NCI-H2107 treated with DMSO at 0.1 percent for 48 hours (cell line): Measurements from ENCODE around the gene CAPN14.

ENCODE experiments used
- DNase-seq: peaks from one replicate; lab custom pipeline; 2025; ENCODE audit not compliant: unreplicated experiment; lab: John Stamatoyannopoulos, UW

CAPN14 gene

GRCh38 chr2:31217465-31218200, at the start of gene CAPN14:
CAPN14 (minus strand) TSS chr2:31217515; CDS start chr2:31205447, 12,068 bp downstream.
- DNase-seq = no peak

GRCh38 chr2:31266804-31267203, 49.5 kb upstream of the CAPN14 start:
- DNase-seq = no peak

DNA sequence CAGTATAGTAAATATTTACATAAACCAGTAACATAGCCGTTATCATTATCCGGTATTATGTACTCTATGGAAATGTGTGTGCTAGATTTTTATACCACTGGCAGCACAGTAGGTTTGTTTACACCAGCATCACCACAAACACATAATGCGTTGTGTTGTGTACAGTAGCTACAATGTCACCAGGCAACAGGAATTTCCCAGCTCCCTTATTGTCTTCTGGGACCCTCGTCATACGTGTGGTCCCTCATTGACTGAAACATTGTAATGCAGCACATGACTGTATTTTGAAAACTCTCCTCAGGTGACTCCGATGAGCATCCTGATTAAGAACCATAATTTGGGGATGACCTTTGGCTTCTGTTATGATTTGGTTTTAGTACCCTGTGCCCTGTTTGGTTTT, 47.9 kb upstream of the CAPN14 start:
- no peak for DNase-seq

DNA sequence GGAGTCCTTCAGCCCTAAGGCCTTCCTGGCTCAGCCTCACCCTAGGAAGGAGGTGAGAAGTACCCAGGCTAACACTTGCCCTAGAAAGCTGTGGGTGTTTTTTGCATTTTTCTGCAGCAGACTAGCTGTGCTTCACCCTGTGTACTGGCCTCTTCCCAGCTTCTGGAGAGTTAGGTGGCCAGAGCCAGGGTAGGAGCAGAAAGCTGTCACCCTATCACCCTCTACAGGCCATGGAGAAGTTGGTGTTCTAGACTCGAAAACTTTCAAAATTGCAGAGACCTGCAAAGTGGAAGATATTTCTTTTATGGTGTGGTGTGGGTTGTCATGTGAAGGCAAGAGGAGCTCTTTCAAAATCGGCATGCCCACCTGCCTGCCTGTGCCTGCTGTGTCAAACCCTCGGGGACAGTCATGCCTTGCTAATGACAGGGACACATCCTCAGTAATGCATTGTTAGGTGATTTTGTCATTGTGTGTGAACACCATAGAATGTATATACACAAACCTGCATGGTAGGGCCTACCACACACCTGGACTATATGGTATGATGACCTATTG, 46.4 kb upstream of the CAPN14 start:
- DNase-seq = no peak

DNA sequence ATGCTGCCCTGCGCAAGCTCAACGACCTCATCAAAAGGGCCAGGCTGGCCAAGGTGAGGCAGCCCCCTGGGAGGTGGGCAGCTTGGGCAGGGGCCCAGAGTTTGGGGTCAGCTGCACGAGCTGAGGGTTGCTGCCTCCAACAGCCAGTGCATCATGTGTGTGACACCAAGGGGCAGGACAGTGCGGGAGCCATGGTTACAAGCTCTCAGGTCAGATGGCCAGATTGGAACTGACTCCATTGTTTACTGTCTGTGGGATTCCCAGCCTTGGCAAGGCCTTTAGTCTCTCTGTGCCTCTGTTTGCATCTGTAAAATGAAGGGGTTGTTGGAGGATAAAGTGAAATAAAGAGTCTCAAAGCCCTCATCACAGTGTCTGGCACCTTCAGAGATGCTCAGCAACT, 43.6 kb upstream of the CAPN14 start:
- DNase-seq = no peak

DNA sequence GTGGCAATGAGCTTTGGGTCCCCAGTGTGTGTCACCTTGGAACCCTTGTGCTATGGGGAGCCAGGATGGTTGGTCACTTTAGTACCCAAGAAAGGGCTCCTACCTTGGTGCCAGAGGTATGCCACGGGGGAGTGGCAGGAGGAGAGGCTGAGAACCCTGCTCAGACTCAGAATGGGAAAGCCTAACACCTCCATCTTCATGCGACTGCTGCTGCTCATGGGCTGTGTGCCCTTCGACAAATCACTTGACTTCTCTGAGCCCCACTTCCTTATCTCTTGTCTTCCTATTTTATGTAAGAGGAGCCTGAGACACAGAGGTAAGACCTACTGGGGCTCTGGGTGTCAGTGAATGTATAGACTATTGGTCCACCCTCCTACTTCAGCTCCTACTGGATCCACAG, 41.8 kb upstream of the CAPN14 start:
- no peak for DNase-seq

DNA sequence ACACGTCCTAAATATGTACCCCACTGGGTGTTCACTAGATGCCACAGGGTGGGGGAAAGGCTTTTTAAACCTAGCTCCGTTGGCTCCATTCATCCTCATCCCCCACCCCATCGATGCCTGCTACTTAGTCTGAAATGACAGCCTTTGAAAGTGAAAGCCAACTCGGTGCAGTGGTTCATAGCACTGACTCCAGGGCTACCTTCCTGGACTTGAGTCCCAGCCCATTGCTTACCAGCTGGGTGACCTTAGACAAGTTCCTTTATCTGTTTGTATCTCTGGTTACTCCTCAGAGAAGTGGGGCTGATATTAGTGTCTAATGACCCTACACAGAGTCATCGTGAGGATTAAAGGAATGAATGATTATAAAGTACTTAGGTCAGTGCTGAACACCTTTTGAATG, 41.0 kb upstream of the CAPN14 start:
- no peak for DNase-seq

DNA sequence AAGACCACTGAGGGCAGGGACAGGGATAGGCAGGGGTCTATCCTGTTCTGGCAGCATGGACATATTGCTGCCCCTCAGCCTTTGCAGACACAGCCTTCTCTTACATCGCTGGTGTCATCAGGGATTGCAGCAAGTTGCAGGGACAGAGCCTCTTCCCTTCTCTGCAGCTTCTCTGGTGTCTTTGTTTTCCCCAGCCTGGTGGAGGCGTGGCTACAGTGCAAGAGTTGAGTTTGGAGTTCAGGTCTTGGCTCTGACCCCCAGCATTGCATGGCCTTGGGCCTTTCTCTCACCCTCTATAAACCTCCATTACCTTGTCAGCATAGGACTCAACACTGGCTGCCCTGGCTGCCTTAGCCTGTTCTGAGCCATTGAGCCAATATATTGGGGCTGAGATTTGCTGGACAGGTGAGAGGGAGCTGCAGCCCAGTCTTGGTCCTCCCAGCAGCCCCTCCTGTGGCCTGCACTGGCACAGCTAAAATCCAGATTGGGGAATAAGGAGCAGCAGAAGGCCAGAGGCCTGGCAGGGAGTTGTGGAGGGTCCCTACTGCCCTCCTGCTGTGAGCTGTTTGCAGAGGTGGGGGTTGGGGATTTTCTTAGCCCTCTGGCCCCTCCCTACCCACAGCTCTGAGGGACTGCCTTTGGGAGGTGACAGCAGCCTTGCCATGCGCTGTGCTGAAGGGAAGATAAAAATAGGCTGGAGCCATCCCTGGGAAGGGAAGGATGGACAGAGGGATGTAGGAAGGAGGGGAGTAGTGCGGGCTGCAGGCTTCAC, 39.5 kb upstream of the CAPN14 start:
- DNase-seq = no peak

DNA sequence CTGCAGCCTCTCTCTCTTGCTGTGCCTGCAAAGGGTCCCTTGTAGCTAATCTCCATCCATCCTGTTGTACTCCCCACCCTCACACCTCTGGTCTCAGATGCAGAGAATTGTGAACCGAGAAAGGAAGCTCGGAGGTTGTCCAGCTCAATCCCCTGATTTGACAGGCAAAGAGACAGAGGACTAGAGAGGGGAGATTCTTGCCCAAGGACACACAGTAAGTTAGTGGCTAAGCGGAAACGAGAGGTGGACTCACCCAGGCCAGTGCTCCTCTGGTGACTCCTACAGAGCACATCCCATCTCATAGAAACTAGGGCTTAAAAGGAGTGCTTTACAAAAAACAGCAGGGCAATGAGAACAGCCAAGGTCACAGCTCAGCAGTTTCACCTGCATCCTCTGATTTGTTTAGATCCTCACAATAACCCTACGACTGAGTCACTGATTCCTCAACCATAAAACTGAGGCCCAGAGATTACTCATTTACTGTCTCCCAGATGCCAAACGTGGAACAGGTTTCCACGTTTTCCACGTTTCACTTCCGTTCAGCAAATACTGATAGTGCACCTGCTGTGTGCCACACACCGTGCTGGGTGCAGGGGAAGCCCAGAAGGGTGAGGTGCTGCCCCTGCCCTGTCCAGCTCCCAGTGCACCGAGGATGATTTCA, 38.7 kb upstream of the CAPN14 start:
- DNase-seq = no peak

- no peak for DNase-seq
Observed at GRCh38 chr2:31254237-31255203, 37.2 kb upstream of the CAPN14 start.

DNA sequence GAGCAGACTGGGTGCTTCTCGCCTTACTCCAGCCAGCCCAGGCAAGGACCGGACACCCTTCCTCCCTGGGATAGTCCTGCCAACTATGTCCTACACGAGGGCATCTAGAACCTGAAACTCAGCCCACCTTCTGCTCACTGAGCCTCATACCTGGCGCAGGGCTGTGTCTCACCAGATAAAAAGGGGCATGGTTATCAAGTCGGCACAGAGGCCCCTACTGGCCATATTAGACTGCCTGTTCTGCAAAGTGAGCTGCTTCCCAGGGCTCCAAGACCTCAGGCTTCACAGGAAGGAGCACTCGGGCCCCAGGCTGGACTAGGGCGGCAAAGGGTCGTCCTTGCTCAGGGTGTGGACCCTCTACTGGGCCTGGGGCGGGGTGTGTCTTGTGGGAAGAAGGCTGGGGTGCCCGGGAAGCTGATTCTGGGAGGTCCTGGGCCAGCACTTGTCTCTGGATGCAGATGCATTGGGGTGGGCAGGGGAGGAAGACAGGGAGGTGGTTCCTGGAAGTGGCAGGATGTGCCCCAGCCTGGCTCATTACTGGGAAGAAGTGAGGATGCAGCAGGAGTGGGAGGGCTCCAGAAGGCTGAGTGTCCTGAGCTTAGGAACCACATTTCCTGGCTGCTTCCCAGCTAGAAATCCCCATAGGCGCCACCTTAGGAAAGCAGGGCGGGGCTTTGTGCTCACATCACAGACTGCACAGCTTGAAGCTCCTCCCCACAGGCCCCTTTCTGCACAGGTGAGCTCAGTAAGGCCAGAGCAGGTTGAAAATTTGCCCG, 36.2 kb upstream of the CAPN14 start:
- no peak for DNase-seq

- DNase-seq = no peak
Observed at GRCh38 chr2:31251851-31252250, 34.5 kb upstream of the CAPN14 start.

DNA sequence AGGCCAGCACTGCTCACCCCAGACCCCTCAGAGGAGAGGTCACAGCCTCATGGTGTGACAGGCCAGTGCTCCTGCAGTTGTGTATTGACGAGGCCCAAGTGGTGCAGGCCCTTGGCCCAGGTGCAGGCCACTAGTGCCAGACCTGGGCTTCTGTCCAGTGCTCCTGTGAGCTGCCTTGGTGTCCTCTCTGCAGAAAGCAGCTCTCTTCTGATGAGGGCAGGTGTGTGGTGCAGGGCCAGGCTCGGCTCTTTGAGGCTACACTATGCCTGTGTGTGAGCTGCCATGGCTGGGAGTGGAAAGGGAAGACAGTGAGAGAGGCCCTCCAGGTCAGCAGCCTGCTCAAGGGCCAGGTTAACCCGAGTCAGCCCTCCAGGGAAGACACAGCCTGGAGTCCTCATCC, 33.7 kb upstream of the CAPN14 start:
- DNase-seq = no peak

DNA sequence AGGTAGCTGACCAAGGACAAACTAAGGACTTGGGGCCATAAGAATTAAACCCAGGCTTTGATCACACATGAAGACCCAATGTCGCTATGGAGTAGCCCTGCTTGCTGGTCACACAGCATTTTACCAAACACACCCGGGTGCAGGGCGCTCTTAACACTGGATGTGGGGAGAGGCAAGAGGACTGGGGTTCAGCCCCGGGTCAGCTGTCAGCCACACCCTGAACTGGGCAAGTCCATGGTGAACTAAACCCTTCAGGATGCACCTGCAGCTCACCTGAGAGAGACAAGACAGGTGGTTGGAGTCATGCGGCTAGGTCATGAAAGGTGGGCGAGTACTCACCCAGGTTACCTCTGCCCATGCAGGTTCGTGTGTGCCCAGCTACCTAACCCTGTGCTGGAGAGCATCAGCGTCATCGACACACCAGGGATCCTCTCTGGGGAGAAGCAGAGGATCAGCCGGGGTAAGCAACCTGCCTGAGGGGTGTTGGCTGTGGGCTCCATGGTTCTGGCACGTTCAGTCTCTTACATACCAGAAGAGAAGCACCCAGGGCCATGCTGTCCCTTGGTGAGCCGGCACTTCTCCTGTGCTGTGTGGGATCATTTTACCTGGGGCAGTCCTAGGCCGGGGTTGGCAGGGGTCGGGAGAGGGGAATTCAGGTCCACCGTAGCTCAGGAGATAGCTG, 31.8 kb upstream of the CAPN14 start:
- DNase-seq = no peak

DNA sequence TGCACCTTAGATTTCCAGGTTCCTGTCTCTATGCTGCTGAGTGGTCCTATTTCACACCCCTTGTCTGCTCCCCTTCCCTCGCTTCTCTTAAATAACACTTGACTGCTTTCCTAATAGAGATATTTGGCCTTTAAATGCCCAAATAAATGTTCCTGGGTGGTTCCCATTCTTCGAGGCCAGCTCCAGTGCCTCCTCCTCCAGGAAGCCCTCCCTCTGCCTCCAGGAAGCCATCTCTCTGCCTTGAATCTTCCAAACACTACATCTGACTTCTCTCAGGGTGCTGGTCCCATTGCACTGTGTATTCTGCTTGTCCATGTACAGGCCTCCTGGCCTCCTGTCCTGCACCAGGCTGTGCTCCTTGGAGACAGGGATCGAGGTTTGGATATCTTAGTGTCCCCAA, 30.8 kb upstream of the CAPN14 start:
- DNase-seq = no peak

DNA sequence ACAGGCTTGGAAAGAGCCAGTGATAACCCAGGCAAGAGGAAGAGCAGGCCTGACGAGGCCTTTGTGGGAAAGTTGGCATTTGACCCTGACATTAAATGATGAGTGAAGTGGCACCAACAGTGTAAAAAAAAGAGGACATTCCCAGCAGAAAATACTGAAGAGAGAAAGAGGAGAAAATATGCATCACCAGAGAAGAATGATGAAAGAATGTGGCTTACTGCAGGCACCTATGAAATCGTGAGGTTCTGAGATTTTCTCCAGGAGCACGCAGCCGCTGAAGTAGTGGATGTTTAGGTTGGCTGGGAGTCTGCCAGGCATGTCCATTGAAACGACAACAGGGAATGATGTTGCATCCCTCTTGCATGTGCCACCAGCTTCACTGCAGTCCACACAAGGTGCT, 30.4 kb upstream of the CAPN14 start:
- no peak for DNase-seq

GRCh38 chr2:31246184-31246852, 29.0 kb upstream of the CAPN14 start:
- no peak for DNase-seq

DNA sequence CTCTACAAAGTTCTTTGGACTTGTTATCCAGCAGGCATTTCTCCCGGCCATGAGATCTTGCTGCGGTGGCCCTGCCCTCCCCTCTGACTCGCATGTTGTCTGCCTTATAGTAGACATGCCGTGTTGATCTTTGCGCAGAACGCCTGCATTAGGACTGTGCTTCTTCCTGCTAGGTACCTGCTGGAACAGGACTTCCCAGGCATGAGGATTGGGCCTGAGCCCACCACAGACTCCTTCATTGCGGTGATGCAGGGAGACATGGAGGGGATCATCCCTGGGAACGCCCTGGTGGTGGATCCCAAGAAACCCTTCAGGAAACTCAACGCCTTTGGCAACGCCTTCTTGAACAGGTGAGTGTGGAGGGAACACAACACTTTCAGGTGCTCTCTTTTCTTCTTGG, 26.8 kb upstream of the CAPN14 start:
- no peak for DNase-seq

- DNase-seq = no peak
Observed at GRCh38 chr2:31243053-31243452, 25.7 kb upstream of the CAPN14 start.
